HG03439 (cell line): ENCODE measurements around the gene FBXO5.
"Not testable (repeated sequence)": the region's sequence is repeated elsewhere in the genome, so short reads cannot be mapped to it uniquely, and the experiment has no call there.

Experiments used
- ATAC-seq: cut with Tn5 transposase; IDR thresholded peaks from one replicate; pipeline ENCODE4 v1.9.1; 2021; ENCODE audit warnings: mild to moderate bottlenecking, moderate library complexity; ENCODE audit not compliant: unreplicated experiment

FBXO5 gene

GRCh38 chr6:152993431-152993830, 10.6 kb upstream of the FBXO5 start:
- no peak for ATAC-seq

GRCh38 chr6:152986978-152987377, 4.1 kb upstream of the FBXO5 start:
- no peak for ATAC-seq

DNA sequence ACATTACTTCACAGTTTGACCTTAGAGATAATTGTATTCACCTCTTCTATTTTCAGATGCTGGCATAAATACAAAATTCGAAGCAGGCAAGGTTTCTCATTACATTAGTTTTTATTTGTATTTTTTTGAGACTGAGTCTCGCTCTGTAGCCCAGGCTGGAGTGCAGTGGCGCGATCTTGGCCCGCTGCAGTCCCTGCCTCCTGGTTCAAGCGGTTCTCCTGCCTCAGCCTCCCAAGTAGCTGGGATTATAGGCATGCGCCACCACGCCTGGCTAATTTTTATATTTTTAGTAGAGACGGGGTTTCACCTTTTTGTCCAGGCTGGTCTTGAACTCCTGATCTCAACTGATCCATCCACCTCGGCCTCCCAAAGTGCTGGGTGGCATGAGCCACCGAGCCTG, 2.5 kb upstream of the FBXO5 start:
- ATAC-seq: not testable (repeated sequence)

DNA sequence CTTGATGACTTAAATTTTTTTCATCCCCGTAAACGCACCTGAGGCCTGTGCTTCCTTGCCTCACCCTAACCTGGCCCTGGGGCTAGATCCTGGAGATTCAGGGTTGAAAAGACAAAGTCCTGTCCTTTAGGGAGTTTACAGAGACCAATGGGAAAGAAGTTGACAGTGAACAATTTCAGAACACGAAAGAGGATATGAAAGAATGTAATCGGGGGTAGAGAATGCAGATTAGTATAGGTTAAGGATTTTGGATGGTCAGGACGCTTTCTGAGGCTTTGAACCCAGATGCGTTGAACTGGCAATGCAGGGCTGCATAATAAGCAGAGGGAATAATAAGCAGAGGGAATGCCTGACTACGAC, 1.7 kb upstream of the FBXO5 start:
- peak; percentile 24 for ATAC-seq

DNA sequence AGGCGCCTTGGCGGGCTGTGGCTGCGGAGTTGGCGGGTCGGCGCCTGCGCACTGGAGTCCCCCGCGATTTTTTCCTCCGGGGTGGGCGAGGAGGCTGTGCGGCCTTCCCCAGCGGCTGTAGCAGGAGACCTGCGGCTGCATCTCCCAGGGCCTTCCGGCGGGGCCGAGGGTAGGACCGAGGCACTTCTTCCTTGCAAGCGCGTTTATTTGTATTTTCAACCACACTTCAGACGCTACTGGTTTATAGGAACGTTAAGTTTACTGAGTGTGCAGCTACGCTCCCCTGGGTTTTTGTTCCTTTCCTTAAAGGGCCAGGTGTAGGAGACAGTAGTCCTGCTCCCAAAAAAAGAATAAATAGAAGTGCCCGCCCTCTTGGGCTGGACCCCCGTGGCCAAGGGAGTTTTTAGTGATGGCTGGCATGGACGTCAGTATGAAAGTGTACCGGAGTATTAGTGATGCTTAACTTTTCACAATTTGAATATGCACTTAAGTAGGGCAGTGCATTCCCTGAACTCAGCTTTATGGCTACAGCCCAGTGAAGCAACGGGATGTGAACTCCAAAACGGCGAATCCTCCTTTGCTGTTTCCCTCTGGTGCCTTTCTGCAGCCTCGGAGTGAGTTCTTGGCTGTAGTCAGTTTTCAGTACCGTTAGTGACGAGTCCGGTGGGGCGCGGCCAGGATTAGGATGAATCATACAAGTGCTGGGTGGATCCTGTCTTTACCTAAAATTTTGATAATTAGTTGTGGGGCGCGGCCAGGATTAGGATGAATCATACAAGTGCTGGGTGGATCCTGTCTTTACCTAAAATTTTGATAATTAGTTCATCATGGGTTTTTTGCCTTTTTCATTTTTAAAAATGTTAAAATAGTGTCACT, 1.0 kb upstream of the FBXO5 start:
- ATAC-seq: peak; percentile 22

- peak; percentile 2 for ATAC-seq
These were observed 595 bp downstream of the FBXO5 start for GRCh38 chr6:152981989-152982903.

DNA sequence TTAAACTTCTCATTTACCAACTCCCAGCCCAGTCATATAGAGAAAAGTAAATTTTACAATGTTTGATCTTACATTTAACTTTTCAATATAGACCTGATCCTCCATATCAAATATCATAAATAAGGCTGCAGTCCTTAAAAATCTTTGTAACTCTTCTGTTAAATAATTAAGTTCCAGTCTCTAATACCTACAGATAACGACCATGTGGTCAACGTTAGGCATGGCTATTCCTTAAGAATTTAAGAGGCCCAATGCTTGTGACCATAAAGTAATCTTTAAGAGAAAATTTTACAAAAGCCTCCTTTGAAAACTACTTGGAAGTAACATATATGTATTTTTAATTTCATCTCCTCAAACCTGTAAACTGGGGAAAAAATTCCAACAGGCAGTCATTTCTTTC, 1.6 kb downstream of the FBXO5 start:
- ATAC-seq: no peak

DNA sequence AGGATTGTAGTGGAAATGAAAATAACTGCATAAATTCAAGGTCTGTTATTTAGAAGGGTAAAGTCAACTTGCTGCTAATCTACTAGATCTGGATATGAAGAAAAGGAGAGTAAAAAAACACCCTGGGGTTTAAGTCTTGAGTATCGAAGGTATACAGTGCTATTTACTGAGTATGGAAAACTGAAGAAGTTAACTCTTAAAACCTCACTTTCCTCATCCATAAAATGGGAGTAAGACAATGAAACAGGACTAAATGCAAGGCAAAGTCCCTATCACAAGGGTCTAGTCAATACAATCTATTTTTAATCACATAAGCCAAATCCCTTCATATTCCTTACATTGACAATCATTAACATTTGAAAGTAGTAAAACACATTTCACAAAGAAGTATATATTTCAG, 2.2 kb downstream of the FBXO5 start:
- ATAC-seq: no peak

DNA sequence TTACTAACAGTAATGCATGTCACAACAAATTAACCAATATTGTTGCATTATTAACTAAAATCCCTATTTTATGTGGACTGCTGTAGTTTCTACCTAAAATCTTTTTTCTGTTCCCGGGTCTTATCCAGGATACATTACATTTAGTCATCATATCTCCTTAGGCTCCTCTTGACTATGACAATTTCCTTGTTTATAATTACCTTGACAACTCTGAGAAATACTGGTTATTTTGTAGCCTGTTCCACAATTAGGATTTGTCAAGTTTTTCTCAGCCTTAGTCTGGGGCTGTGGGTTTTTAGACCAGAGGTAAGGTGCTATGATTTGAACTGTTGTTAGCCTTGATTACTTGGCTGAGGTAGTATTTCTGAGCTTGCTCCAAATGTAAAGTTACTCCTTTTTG, 3.7 kb downstream of the FBXO5 start:
- ATAC-seq: no peak

- ATAC-seq: no peak
These were observed 4.8 kb downstream of the FBXO5 start for GRCh38 chr6:152978058-152978457.

GRCh38 chr6:152977556-152977955, 5.3 kb downstream of the FBXO5 start:
- ATAC-seq: no peak

DNA sequence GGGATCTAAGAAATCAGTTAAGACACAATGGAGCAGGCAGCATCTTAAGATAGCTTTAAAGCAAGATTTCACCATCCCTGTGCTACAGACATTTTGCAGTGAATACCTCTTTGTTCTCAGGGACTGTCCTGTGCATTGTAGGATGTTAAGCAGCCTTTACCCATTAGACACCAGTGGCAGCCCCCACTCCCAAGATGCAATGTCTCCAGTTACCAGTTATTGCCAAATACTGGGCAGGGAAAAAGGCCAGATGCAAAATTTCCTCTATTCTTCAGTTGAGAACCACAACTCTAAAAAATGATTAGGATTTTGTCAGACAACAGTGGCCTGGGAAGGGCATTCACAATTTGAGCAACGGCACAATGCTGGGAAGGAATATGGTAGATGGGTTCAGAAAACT, 6.1 kb downstream of the FBXO5 start:
- ATAC-seq: no peak

- ATAC-seq: no peak
These were observed 7.5 kb downstream of the FBXO5 start for GRCh38 chr6:152975204-152975915.

GRCh38 chr6:152973916-152974315, 8.9 kb downstream of the FBXO5 start:
- no peak for ATAC-seq

GRCh38 chr6:152969688-152970418, 13.0 kb downstream of the FBXO5 start:
- ATAC-seq: no peak

- not testable (repeated sequence) for ATAC-seq
These were observed 16.5 kb downstream of the FBXO5 start for GRCh38 chr6:152966168-152966894.

DNA sequence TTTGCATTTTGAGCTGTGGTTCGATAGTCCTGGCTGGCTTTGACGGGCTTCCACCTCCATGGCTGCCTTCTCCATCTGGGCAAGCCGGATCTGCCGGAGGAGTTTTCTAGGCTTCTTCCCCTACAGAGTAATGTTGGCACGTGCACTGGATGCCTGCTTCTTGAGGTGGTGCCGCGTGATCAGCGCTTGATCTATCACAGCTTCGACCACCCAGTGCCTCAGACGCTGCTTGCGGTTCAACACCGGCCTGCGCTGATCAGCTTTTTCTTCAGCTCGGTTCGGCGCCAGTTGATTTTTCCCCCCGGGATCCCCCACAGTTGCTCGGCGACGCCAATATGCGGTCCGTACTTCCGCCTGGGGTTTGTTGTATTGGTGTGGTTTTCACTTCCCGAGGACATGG, 23.5 kb downstream of the FBXO5 start:
- ATAC-seq: no peak

GRCh38 chr6:152957796-152958195, 25.0 kb downstream of the FBXO5 start:
- ATAC-seq: no peak

DNA sequence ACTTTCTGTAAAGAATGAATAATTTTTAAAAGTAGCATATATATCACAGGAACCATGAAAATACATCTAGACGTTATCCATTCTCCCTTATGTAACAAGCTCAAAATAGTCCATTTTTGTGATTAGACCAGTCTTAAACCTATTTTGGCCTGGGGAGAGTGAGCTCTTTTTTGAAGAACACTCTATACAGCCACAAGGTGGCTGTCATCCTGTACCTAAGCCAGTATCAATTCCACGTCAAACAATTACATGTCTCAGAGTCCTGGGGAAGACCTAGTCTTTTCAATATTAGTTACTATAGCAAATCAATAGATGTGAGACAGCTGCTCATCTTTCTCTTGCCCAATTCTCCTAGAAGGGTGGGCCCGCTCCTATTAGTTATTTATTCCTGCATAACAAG, 28.4 kb downstream of the FBXO5 start:
- no peak for ATAC-seq
